Transverse colon (tissue), 3 donors: ENCODE measurements around the gene TYW1B.
"Not testable (repeated sequence)": the region's sequence is repeated elsewhere in the genome, so short reads cannot be mapped to it uniquely, and the experiment has no call there.

ENCODE experiments used
- CTCF ChIP-seq, 5 experiments: fragments of 200-600 bp in 3 of 5; fragments of 450-650 bp in 2 of 5; sonication (generic) in 3 of 5; IDR thresholded peaks; 1 replicate in 2 of 5; 2 replicates in 3 of 5; pipeline ENCODE4 v1.5.1; 2016 to 2017; ENCODE audit warnings: antibody characterized with exemption in 5 of 5, inconsistent platforms in 3 of 5, mild to moderate bottlenecking in 2 of 5, moderate library complexity in 1 of 5
- EP300 ChIP-seq: sonication (generic); formaldehyde crosslinking; IDR thresholded peaks from one replicate; pipeline ENCODE4 v1.6.1; 2017; ENCODE audit warnings: antibody characterized with exemption, low read depth
- POLR2A ChIP-seq: fragments of 450-650 bp; IDR thresholded peaks from one replicate; pipeline ENCODE4 v1.6.1; 2016; ENCODE audit warnings: antibody characterized with exemption, mild to moderate bottlenecking, moderate library complexity

- TF ChIP-seq CTCF (IDR thresholded peaks at IDR 0.05); EP300; POLR2A: not testable (repeated sequence)
These were observed 273.6 kb downstream of the TYW1B start for GRCh38 chr7:72554401-72554800.
